ENCODE data around the gene PNKD. TPM values are rescaled to one million over a fixed set of nuclear protein-coding genes. Genes with fewer than 3 reads are reported as not detected.

PNKD gene
- total RNA-seq, 1 donor from 2014 or later = 10.3 TPM

DNA sequence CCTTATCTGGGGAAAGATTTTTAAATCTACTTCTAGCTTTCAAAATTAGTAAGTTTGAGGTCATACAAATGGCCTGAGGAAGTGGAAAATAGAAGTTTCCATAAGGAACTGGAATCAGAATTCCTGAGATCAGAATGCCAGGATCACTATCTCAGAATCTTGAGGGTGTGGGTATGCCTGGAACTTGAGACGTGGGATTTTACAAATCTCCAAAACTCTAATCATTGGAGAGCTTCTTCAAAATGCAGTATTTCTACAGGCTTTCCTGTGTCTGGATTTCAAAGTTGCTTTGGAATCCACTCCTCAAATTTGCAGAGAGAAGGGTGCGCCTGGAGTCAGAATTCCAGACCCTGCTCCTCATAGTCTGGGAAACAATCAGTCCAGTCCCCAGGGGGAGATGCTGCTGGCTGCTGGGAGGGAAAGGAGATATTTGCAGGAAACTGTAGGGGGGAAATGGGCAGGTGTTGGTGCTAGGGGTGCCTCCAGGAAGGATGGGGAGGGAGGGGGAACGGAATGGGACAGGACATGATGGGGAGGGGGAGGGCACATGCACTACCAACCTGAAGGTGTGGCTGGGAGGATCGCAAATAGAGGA is 55.3 kb downstream of the PNKD start:
- DNase-seq (ENCODE audit: low read depth) (no peak), FAIRE-seq (no peak)
- Histone ChIP-seq H3K4me3 (ENCODE audit: low read depth, low read length) (no peak overlapping the region), H3K27me3 (ENCODE audit: control insufficient read depth, insufficient read depth, low read length) (no peaks in the 10 kb centered on the region), H3K36me3 (ENCODE audit: control insufficient read depth, insufficient read depth, low read length) (no peaks in the 10 kb centered on the region)
- TF ChIP-seq, protein P1, sequence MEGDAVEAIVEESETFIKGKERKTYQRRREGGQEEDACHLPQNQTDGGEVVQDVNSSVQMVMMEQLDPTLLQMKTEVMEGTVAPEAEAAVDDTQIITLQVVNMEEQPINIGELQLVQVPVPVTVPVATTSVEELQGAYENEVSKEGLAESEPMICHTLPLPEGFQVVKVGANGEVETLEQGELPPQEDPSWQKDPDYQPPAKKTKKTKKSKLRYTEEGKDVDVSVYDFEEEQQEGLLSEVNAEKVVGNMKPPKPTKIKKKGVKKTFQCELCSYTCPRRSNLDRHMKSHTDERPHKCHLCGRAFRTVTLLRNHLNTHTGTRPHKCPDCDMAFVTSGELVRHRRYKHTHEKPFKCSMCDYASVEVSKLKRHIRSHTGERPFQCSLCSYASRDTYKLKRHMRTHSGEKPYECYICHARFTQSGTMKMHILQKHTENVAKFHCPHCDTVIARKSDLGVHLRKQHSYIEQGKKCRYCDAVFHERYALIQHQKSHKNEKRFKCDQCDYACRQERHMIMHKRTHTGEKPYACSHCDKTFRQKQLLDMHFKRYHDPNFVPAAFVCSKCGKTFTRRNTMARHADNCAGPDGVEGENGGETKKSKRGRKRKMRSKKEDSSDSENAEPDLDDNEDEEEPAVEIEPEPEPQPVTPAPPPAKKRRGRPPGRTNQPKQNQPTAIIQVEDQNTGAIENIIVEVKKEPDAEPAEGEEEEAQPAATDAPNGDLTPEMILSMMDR (IDR thresholded peaks at IDR 0.05; ENCODE audit: insufficient read depth, low read length, severe bottlenecking) = no peak

GRCh38 chr2:218326315-218326714 is 56.0 kb downstream of the PNKD start:
- TF ChIP-seq, protein P1 (IDR thresholded peaks at IDR 0.05; ENCODE audit: insufficient read depth, low read length, severe bottlenecking) = no peak
- Histone ChIP-seq H3K27me3 (ENCODE audit: control insufficient read depth, insufficient read depth, low read length) (no peaks in the 10 kb centered on the region), H3K4me3 (ENCODE audit: low read depth, low read length) (no peak overlapping the region), H3K36me3 (ENCODE audit: control insufficient read depth, insufficient read depth, low read length) (no peaks in the 10 kb centered on the region)
- no peak for FAIRE-seq
- DNase-seq (ENCODE audit: low read depth) = no peak

DNA sequence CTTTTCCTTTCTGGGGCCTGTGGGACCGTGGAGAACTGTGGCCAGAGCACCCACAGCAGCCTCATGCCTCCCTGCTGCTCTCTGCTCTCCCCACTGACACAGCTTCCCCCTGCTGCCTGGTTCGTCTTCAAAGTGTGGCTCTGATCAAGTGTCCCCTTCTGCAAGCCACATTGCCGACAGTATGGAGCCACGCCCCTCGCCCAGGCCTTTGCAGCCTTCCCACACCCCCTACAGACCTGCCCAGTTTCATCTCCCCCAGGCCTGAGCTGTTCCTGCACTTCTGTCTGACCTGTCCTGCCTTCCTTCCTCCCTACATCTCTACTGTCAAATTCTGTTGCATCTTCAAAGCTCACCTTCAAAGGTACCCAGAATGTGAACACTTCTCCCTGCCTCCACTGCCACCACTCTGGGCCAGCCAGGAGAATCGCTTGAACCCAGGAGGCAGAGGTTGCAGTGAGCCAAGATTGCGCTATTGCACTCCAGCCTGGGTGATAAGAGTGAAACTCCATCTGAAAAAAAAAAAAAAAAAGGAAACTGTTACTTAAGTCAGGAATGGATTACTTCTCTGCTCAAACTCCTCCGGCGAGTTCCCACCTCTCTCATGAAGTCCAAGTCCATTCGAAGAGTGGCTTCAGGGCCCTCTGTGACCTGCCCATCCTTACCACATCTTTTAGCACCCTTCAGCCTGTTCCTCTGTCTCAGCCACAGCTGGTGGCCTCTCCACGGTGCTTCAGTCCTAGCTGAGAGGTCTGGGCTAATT is 57.3 kb downstream of the PNKD start:
- no peak for DNase-seq (ENCODE audit: low read depth)
- Histone ChIP-seq H3K27me3 (ENCODE audit: control insufficient read depth, insufficient read depth, low read length) (no peaks in the 10 kb centered on the region), H3K36me3 (ENCODE audit: control insufficient read depth, insufficient read depth, low read length) (no peaks in the 10 kb centered on the region), H3K4me3 (ENCODE audit: low read depth, low read length) (no peak overlapping the region)
- TF ChIP-seq, protein P1 (IDR thresholded peaks at IDR 0.05; ENCODE audit: insufficient read depth, low read length, severe bottlenecking) = no peak
- FAIRE-seq = no peak

DNA sequence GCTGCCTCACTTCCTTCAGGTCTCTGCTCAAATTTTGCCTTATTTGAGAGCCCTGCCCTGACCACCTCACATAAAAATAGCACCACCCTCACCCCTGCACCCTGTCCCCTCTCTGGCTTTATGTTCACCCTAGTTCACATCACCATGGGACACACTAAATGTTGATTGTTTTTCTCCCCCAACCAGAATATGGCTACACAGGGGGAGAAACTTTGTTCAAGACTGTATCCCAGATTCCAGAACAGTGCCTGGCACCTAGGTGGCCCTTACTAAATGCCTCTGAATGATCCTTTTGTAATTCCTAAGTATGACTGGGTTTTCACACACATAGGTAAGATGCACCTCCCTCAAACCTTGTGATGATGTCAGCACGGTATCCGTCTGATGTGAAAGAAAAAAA is 58.0 kb downstream of the PNKD start:
- no peak overlapping the region for H3K4me3 ChIP-seq (ENCODE audit: low read depth, low read length)
- FAIRE-seq = no peak
- H3K36me3 ChIP-seq (ENCODE audit: control insufficient read depth, insufficient read depth, low read length) = no peaks in the 10 kb centered on the region
- TF ChIP-seq, protein P1 (IDR thresholded peaks at IDR 0.05; ENCODE audit: insufficient read depth, low read length, severe bottlenecking) = no peak
- DNase-seq (ENCODE audit: low read depth) = no peak
- no peaks in the 10 kb centered on the region for H3K27me3 ChIP-seq (ENCODE audit: control insufficient read depth, insufficient read depth, low read length)

DNA sequence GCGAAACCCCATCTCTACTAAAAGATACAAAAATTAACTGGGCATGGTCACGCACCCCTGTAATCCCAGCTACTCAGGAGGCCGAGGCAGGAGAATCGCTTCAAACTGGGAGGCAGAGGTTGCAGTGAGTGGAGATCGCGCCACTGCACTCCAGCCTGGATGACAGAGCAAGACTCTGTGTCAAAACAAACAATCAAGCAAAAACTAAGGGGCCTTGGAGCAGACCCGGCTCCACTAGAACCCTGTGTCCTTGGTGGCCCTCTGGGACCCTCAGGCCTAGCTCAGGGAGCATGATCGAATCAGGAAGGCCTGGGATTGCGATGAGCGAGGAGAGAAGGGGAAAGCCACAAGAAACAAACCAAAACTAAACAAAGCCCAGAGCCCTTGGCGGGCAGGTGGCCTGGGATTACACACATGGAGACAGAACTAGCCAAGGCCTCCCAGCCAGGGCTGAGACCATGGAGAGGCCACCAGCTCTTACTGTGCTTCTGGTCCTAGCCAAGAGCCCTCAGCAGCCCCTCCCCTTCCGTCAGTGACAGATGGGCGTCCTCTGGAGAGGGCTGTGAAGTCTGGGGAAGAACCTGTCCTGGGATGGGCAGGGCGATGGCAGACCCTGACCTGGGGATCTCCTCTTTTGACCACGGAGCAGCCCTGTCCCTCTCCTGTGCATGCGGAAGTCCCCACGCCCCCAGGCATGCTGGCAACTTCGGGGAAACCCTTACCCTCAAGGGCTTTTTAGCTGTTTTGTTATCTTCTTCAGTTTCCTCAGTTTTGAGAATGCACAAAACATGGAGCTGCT is 58.9 kb downstream of the PNKD start:
- TF ChIP-seq, protein P1 (IDR thresholded peaks at IDR 0.05; ENCODE audit: insufficient read depth, low read length, severe bottlenecking) = no peak
- no peaks in the 10 kb centered on the region for H3K27me3 ChIP-seq (ENCODE audit: control insufficient read depth, insufficient read depth, low read length)
- DNase-seq (ENCODE audit: low read depth) = no peak
- H3K4me3 ChIP-seq (ENCODE audit: low read depth, low read length) = no peak overlapping the region
- H3K36me3 ChIP-seq (ENCODE audit: control insufficient read depth, insufficient read depth, low read length) = no peaks in the 10 kb centered on the region
- no peak for FAIRE-seq
